ENCODE measurements around the gene ARRB1. TPM values are rescaled to one million over a fixed set of nuclear protein-coding genes. Genes with fewer than 3 reads are reported as not detected.

ARRB1 gene
- total and polyA plus RNA-seq, 2 of the 13 experiments (the other 11 are each of a cell fraction or from before 2014, with no cell fraction given): 22.5 to 35.7 TPM

- no peak for FAIRE-seq
- in situ Hi-C loops (cut with HindIII; ENCODE audit: extremely low pct_ligation_motif_present, low pct_unique_long_range_greater_than_20kb) (loop anchor here (5.0 kb wide), 1 partner anchor 32 kb away; no protein-coding TSS in a partner anchor), intact Hi-C loops (cut with micrococcal nuclease; ENCODE audit: unreplicated experiment) (loop anchor here (1.0 kb wide), 1 partner anchor 18 kb away; no protein-coding TSS in a partner anchor)
- POLR2A ChIA-PET: interaction anchor here (1.1 kb wide), 3 partner anchors 9 to 55 kb away, joined by 3 to 5 read pairs (median 4); no protein-coding TSS in a partner anchor
- Histone ChIP-seq H3K9ac (ENCODE audit: insufficient read depth, low read depth, low read length) (no peak overlapping the region), H3K4me1 (ENCODE audit: insufficient read depth, low read length) (no peaks in the 10 kb centered on the region), H3K27me3 (ENCODE audit: control insufficient read depth in 1 of 2, insufficient read depth in 2 of 2, low read length in 2 of 2) (0 out of 5 replicates have a peak, but pooled peaks cover 0 to 3% of the 10 kb centered on the region in 2 experiments), H2AFZ (ENCODE audit: low read length) (no peak overlapping the region), H4K20me1 (ENCODE audit: insufficient read depth, low read length) (no peaks in the 10 kb centered on the region), H3K79me2 (ENCODE audit: insufficient read depth, low read length) (no peaks in the 10 kb centered on the region), H3K36me3 (replicated peaks in 1 of 2; ENCODE audit: control insufficient read depth in 1 of 2, insufficient read depth in 2 of 2, low read length in 2 of 2) (no peaks in the 10 kb centered on the region), H3K27ac (ENCODE audit: extremely low read length, insufficient read depth, low read length) (no peak overlapping the region), H3K4me2 (ENCODE audit: low read depth, low read length) (no peak overlapping the region), H3K4me3 (replicated peaks in 1 of 3; ENCODE audit: insufficient read depth in 1 of 3, low read depth in 2 of 3, low read length in 3 of 3) (no peak overlapping the region), H3K9me3 (ENCODE audit: low read length) (no peaks in the 10 kb centered on the region)
- CTCF ChIA-PET (ENCODE audit: low intra/inter-chr PET ratio, low total read pairs): interaction anchor here (0.7 to 1.9 kb wide), 5 partner anchors 21 to 74 kb away, joined by 3 to 6 read pairs (median 6); no protein-coding TSS in a partner anchor
- no TSS peak for BruUV-seq (replicated peaks)
- no peak for ATAC-seq
- TF ChIP-seq ZNF256 (CRISPR knock-in tag; conservative IDR thresholded peaks at IDR 0.05) (no peak), ZNF614 (CRISPR knock-in tag; IDR thresholded peaks at IDR 0.05; ENCODE audit: borderline replicate concordance) (no peak), ZNF33B (CRISPR knock-in tag; IDR thresholded peaks at IDR 0.05) (no peak), HOXA3 (CRISPR knock-in tag; IDR thresholded peaks at IDR 0.05) (no peak), TARDBP (CRISPR knock-in tag; IDR thresholded peaks at IDR 0.05) (no peak), ZNF160 (CRISPR knock-in tag; IDR thresholded peaks at IDR 0.05) (no peak), RBM22 (optimal IDR thresholded peaks at IDR 0.05; ENCODE audit: low read length) (no peak), FLYWCH1 (CRISPR knock-in tag; IDR thresholded peaks at IDR 0.05) (no peak)
- DNase-seq (ENCODE audit: low spot score): no peak
These were observed 136.6 kb downstream of the ARRB1 start for GRCh38 chr11:75214843-75215242.

- Histone ChIP-seq H3K9me3 (ENCODE audit: low read length) (no peaks in the 10 kb centered on the region), H3K79me2 (ENCODE audit: insufficient read depth, low read length) (no peaks in the 10 kb centered on the region), H3K4me2 (ENCODE audit: low read depth, low read length) (no peak overlapping the region), H3K4me3 (replicated peaks in 1 of 3; ENCODE audit: insufficient read depth in 1 of 3, low read depth in 2 of 3, low read length in 3 of 3) (no peak overlapping the region), H3K36me3 (replicated peaks in 1 of 2; ENCODE audit: control insufficient read depth in 1 of 2, insufficient read depth in 2 of 2, low read length in 2 of 2) (no peaks in the 10 kb centered on the region), H2AFZ (ENCODE audit: low read length) (no peak overlapping the region), H4K20me1 (ENCODE audit: insufficient read depth, low read length) (no peaks in the 10 kb centered on the region), H3K27ac (ENCODE audit: extremely low read length, insufficient read depth, low read length) (no peak overlapping the region), H3K9ac (ENCODE audit: insufficient read depth, low read depth, low read length) (no peak overlapping the region), H3K4me1 (ENCODE audit: insufficient read depth, low read length) (no peaks in the 10 kb centered on the region), H3K27me3 (ENCODE audit: control insufficient read depth in 1 of 2, insufficient read depth in 2 of 2, low read length in 2 of 2) (0 out of 5 replicates have a peak, but pooled peaks cover 0 to 3% of the 10 kb centered on the region in 2 experiments)
- FAIRE-seq (peak; percentile 87), ATAC-seq (peak; percentile 98), DNase-seq (ENCODE audit: low spot score) (peak; percentile 82)
- no TSS peak for BruUV-seq (replicated peaks)
- intact Hi-C loops (cut with micrococcal nuclease; ENCODE audit: unreplicated experiment) (loop anchor here (1.0 kb wide), 1 partner anchor 19 kb away; no protein-coding TSS in a partner anchor), in situ Hi-C loops (cut with HindIII; ENCODE audit: extremely low pct_ligation_motif_present, low pct_unique_long_range_greater_than_20kb) (loop anchor here (5.0 kb wide), 1 partner anchor 33 kb away; no protein-coding TSS in a partner anchor)
- ChIA-PET CTCF (ENCODE audit: low intra/inter-chr PET ratio, low total read pairs) (interaction anchor here (0.7 to 1.9 kb wide), 5 partner anchors 21 to 74 kb away, joined by 3 to 6 read pairs (median 6); no protein-coding TSS in a partner anchor), POLR2A (interaction anchor here (1.1 kb wide), 3 partner anchors 9 to 55 kb away, joined by 3 to 5 read pairs (median 4); no protein-coding TSS in a partner anchor)
- WGBS (ENCODE audit: low lambda C conversion rate): 3% methylated on average over 8 of the region's 8 CpGs
- TF ChIP-seq BHLHE40 (IDR thresholded peaks at IDR 0.05; ENCODE audit: low read length): no peak
- TF ChIP-seq HNF4A (CRISPR knock-in tag; IDR thresholded peaks at IDR 0.05): no peak
- TF ChIP-seq ZNF816 (CRISPR knock-in tag; IDR thresholded peaks at IDR 0.05; ENCODE audit: borderline replicate concordance): peak; percentile 59; the same call in 1 of the 2 replicates
- peak; percentile 99 for TF ChIP-seq MIXL1 (CRISPR knock-in tag; IDR thresholded peaks at IDR 0.05)
- TF ChIP-seq HOMEZ (CRISPR knock-in tag; IDR thresholded peaks at IDR 0.05; ENCODE audit: low read depth): peak; percentile 63; the same call in 1 of the 2 replicates
- TF ChIP-seq ZNF788 (CRISPR knock-in tag; IDR thresholded peaks at IDR 0.05; ENCODE audit: borderline replicate concordance): peak; percentile 60; the same call in 1 of the 2 replicates
- peak; percentile 98 for TF ChIP-seq ZBTB49 (CRISPR knock-in tag; IDR thresholded peaks at IDR 0.05; ENCODE audit: borderline replicate concordance)
- TF ChIP-seq ZNF782 (CRISPR knock-in tag; IDR thresholded peaks at IDR 0.05; ENCODE audit: borderline replicate concordance): peak; percentile 69; the same call in 1 of the 2 replicates
These were observed 137.0 kb downstream of the ARRB1 start for GRCh38 chr11:75214411-75214821.
